GM12878 (cell line): ENCODE results near the gene COL5A1. TPM values are rescaled to one million over a fixed set of nuclear protein-coding genes. Genes with fewer than 3 reads are reported as not detected.

Experiments used
- ATAC-seq: fragments of 200-7000 bp; cut with Tn5 transposase; 3 replicates; pipeline ENCODE4 v1.9.1; 2020; ENCODE audit warnings: mild to moderate bottlenecking, moderate library complexity
- BruUV-seq: library from RNA; stranded (reverse); fragments of 400-500 nt; replicated peaks from 2 replicates; lab custom pipeline; 2021; lab: Mats Ljungman, UMichigan
- CTCF ChIA-PET: fragments of 300-600 bp; sonication (Branson Sonifier 250); formaldehyde crosslinking; extraction: SDS; loops from one replicate; lab custom pipeline; 2021; ENCODE audit warnings: inconsistent platforms; lab: Yijun Ruan, JAX
- POLR2A ChIA-PET: fragments of 350-600 bp; formaldehyde crosslinking; extraction: SDS; loops from one replicate; lab custom pipeline; 2021; ENCODE audit warnings: inconsistent platforms; lab: Charles Lee
- RAD21 ChIA-PET: fragments of 300-600 bp; sonication (Branson Sonifier 250); formaldehyde crosslinking; loops from one replicate; lab custom pipeline; 2023; ENCODE audit warnings: antibody characterized with exemption; ENCODE audit not compliant: unreplicated experiment; lab: Charles Lee
- SMC1A ChIA-PET: fragments of 300-600 bp; sonication (Branson Sonifier 250); formaldehyde crosslinking; loops from one replicate; lab custom pipeline; 2023; ENCODE audit not compliant: unreplicated experiment, uncharacterized antibody; lab: Charles Lee
- DNase-seq: peaks from one replicate; pipeline ENCODE4 v3.0.0-alpha.2; 2011; ENCODE audit warnings: low read depth, low spot score
- FAIRE-seq: peaks from 3 replicates; lab custom pipeline; 2011; peaks lifted over from hg19 to GRCh38; lab: Jason Lieb, UNC
- H2AFZ ChIP-seq: 2 replicates; pipeline ENCODE4 v1.6.0; 2011; ENCODE audit warnings: low read depth, low read length, control low read depth; ENCODE audit not compliant: control insufficient read depth
- H3K27ac ChIP-seq: 2 replicates; pipeline ENCODE4 v1.5.1; 2011; ENCODE audit warnings: control low read depth; ENCODE audit not compliant: control insufficient read depth, insufficient read depth
- H3K27me3 ChIP-seq, 2 experiments: replicated peaks in 1 of 2; 2 replicates each; pipeline versions ENCODE4 v1.6.0 to v1.6.1; 2011; ENCODE audit warnings: low read length in 1 of 2; ENCODE audit not compliant: control insufficient read depth in 2 of 2, insufficient read depth in 2 of 2
- H3K36me3 ChIP-seq, 2 experiments: 2 replicates each; pipeline ENCODE4 v1.5.1; 2011; ENCODE audit warnings: low read length in 1 of 2; ENCODE audit not compliant: control insufficient read depth in 2 of 2, insufficient read depth in 2 of 2
- H3K4me1 ChIP-seq: 2 replicates; pipeline ENCODE4 v1.6.1; 2011; ENCODE audit warnings: mild to moderate bottlenecking, low read length, moderate library complexity, mixed read lengths; ENCODE audit not compliant: control insufficient read depth, insufficient read depth
- H3K4me2 ChIP-seq: 2 replicates; pipeline ENCODE4 v1.6.0; 2011; ENCODE audit warnings: control low read depth; ENCODE audit not compliant: control insufficient read depth, insufficient read depth
- H3K4me3 ChIP-seq: fragments of 200-600 bp; sonication (generic); 2 replicates; pipeline ENCODE4 v1.5.1; 2016
- H3K79me2 ChIP-seq: 2 replicates; pipeline ENCODE4 v1.6.0; 2011; ENCODE audit warnings: low read length; ENCODE audit not compliant: control insufficient read depth, insufficient read depth
- H3K9ac ChIP-seq: 2 replicates; pipeline ENCODE4 v1.8.0; 2011; ENCODE audit warnings: low read length, control low read depth, mixed read lengths; ENCODE audit not compliant: control insufficient read depth, insufficient read depth
- H3K9me3 ChIP-seq: replicated peaks from 3 replicates; pipeline ENCODE4 v1.5.1; 2011; ENCODE audit warnings: mild to moderate bottlenecking, low read length; ENCODE audit not compliant: control insufficient read depth, insufficient read depth
- H4K20me1 ChIP-seq: 2 replicates; pipeline ENCODE4 v1.6.0; 2011; ENCODE audit not compliant: control insufficient read depth, insufficient read depth
- BMI1 ChIP-seq: fragments of 450-650 bp; IDR thresholded peaks from 2 replicates; pipeline ENCODE4 v1.6.1; 2016; ENCODE audit warnings: mild to moderate bottlenecking, moderate library complexity, borderline replicate concordance
- DPF2 ChIP-seq: fragments of 450-650 bp; IDR thresholded peaks from 2 replicates; pipeline ENCODE4 v1.6.1; 2017; ENCODE audit warnings: mild to moderate bottlenecking
- EP300 ChIP-seq, 2 experiments: fragments of 150-350 bp in 1 of 2; IDR thresholded peaks; 2 replicates each; pipeline ENCODE4 v1.6.1; 2011 to 2012; ENCODE audit warnings: low read depth in 2 of 2, low read length in 2 of 2, borderline replicate concordance in 1 of 2, improper control_type of control experiment in 1 of 2, inconsistent platforms in 1 of 2; ENCODE audit not compliant: control insufficient read depth in 1 of 2
- GABPA ChIP-seq: IDR thresholded peaks from 2 replicates; pipeline ENCODE4 v1.6.1; 2014; ENCODE audit warnings: antibody characterized with exemption, low read depth, mild to moderate bottlenecking, inconsistent platforms
- IRF4 ChIP-seq: IDR thresholded peaks from 2 replicates; pipeline ENCODE4 v1.6.1; 2011; ENCODE audit warnings: low read depth, low read length
- POLR2AphosphoS5 ChIP-seq: IDR thresholded peaks from 2 replicates; pipeline ENCODE4 v1.6.1; 2011; ENCODE audit warnings: mild to moderate bottlenecking, low read length, inconsistent platforms
- RBBP5 ChIP-seq: fragments of 200-600 bp; sonication (generic); conservative IDR thresholded peaks from 2 replicates; pipeline ENCODE4 v1.6.1; 2016
- WRNIP1 ChIP-seq: IDR thresholded peaks from 2 replicates; pipeline ENCODE4 v1.6.1; 2011; ENCODE audit warnings: low read depth, low read length, improper control_type of control experiment, borderline replicate concordance
- YBX1 ChIP-seq: fragments of 450-650 bp; IDR thresholded peaks from 2 replicates; pipeline ENCODE4 v1.6.1; 2016; ENCODE audit warnings: antibody characterized with exemption
- ZNF207 ChIP-seq: fragments of 450-650 bp; IDR thresholded peaks from 2 replicates; pipeline ENCODE4 v1.6.1; 2014; ENCODE audit warnings: antibody characterized with exemption, mild to moderate bottlenecking, borderline replicate concordance
- ZNF384 ChIP-seq: IDR thresholded peaks from 2 replicates; pipeline ENCODE4 v1.6.1; 2012; ENCODE audit warnings: low read depth, mild to moderate bottlenecking, low read length, improper control_type of control experiment, borderline replicate concordance
- WGBS: methylation state at CpG from one replicate; pipeline ENCODE4 v1.1.6; 2016; ENCODE audit warnings: low lambda C conversion rate; ENCODE audit not compliant: insufficient replicate concordance, insufficient coverage; ENCODE audit errors: missing lambda C conversion rate; 5-methylcytosine and 5-hydroxymethylcytosine counted together
- in situ Hi-C: fragments of 300-500 bp; cut with MboI; formaldehyde crosslinking; loops from 9 replicates; pipeline ENCODE4 v1.14.3; 2018; ENCODE audit warnings: mixed read lengths
- intact Hi-C: fragments of 100-400 bp; cut with micrococcal nuclease; formaldehyde crosslinking; loops from one replicate; pipeline ENCODE4 v1.14.2; 2022; ENCODE audit not compliant: unreplicated experiment
- polyA plus RNA-seq, 11 experiments: library from polyadenylated mRNA; depleted of rRNA in 4 of 11; unstranded in 6 of 11; stranded (reverse) in 5 of 11; fragments of >200 nt; fragmentation: Nextera tagmentation in 4 of 11; fragmentation: Illumina TruSeq in 1 of 11; extraction: Ambion mirVana in 4 of 11; extraction: Trizol in 1 of 11; gene quantifications; 1 replicate in 1 of 11; 2 replicates in 10 of 11; pipeline versions ENCODE4 v1.2.1 to v1.2.3, GENCODE V29; 2011 to 2016; ENCODE audit warnings: inconsistent platforms in 2 of 11, missing spikeins in 2 of 11, low read depth in 1 of 11
- total RNA-seq, 4 experiments: library from RNA; depleted of rRNA in 3 of 4; stranded (reverse); fragments of >200 nt in 3 of 4; fragmentation: Illumina TruSeq in 1 of 4; extraction: Trizol in 1 of 4; gene quantifications; 2 replicates each; pipeline versions ENCODE4 v1.2.1 to v1.2.3, GENCODE V29; 2013 to 2021

The COL5A1 gene
- total and polyA plus RNA-seq, 10 of the 15 experiments (the other 5 are each of a cell fraction or from before 2014, with no cell fraction given): under 0.01 to 0.15 (median 0.13) TPM; not detected in 4

DNA sequence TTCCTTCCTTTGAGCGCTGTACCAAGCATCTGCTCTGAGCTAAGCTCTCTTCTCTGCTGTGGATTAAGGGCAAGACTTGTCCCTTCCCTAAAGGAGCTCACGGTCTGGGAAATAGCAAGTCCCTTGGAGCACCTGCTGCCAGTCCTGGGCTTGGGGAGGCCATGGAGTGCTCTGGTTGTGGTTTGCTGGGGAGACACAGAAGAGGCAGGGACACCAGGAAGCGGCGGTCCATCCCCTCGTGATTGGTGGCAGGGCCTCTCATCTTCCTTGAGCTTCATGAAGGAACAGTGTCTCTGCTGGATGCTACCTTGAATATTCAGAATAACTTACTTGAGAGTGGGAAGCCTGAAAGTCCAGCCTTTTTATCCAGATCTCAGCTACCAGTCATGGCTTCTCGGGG lies 35.3 kb downstream of the COL5A1 start:
- no peak for FAIRE-seq
- ChIA-PET SMC1A (no interaction called here), CTCF (interaction anchor here (0.6 kb wide), 1 partner anchor 777 kb away, joined by 3 read pairs; no protein-coding TSS in a partner anchor), RAD21 (no interaction called here), POLR2A (no interaction called here)
- Histone ChIP-seq H4K20me1 (no peaks in the 10 kb centered on the region), H3K79me2 (no peaks in the 10 kb centered on the region), H3K36me3 (no peaks in the 10 kb centered on the region), H2AFZ (no peak overlapping the region), H3K4me1 (no peaks in the 10 kb centered on the region), H3K27ac (no peak overlapping the region), H3K27me3 (no peaks in the 10 kb centered on the region), H3K9ac (no peak overlapping the region), H3K4me2 (no peak overlapping the region), H3K9me3 (no peaks in the 10 kb centered on the region), H3K4me3 (no peak overlapping the region)
- no peak for DNase-seq
- BruUV-seq: no TSS peak
- WGBS: 22% methylated on average over 6 of the region's 6 CpGs
- intact Hi-C loops: no loop called here
- no peak for ATAC-seq
- in situ Hi-C loops: no loop called here
- no peak for TF ChIP-seq BMI1
- TF ChIP-seq ZNF207: no peak
- no peak for TF ChIP-seq IRF4
- TF ChIP-seq DPF2: no peak
- no peak for TF ChIP-seq EP300 (IDR thresholded peaks at IDR 0.05; ENCODE audit: borderline replicate concordance in 1 of 2, control insufficient read depth in 1 of 2, low read depth in 2 of 2, low read length in 2 of 2)
- TF ChIP-seq GABPA: no peak
- no peak for TF ChIP-seq YBX1
- no peak for TF ChIP-seq RBBP5
- no peak for TF ChIP-seq WRNIP1
- TF ChIP-seq ZNF384: no peak
- no peak for TF ChIP-seq POLR2AphosphoS5
